ENCODE measurements around the gene CREBBP.

CREBBP gene

GRCh38 chr16:3822366-3823045 lies 58.0 kb downstream of the CREBBP start:
- DNase-seq, result no peak

DNA sequence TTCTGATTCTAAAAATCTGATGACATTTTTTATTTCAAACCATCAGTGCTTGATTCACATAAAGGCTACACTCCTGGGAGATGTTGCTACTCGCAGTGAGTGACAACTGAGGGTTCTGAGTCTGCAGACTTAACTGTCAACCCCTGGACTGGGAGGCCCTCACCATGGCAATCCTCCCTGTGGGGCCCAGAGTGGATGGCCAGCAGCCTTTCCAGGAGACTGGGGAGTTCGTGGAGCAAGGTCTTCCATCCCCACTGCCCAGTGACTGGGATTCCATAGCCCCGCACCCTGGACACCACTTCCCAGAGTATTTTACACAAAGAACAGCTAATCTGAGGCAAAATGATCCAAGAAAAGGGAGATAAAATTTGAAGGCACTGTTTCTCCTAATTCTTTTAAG lies 59.3 kb downstream of the CREBBP start:
- no peak for DNase-seq

DNA sequence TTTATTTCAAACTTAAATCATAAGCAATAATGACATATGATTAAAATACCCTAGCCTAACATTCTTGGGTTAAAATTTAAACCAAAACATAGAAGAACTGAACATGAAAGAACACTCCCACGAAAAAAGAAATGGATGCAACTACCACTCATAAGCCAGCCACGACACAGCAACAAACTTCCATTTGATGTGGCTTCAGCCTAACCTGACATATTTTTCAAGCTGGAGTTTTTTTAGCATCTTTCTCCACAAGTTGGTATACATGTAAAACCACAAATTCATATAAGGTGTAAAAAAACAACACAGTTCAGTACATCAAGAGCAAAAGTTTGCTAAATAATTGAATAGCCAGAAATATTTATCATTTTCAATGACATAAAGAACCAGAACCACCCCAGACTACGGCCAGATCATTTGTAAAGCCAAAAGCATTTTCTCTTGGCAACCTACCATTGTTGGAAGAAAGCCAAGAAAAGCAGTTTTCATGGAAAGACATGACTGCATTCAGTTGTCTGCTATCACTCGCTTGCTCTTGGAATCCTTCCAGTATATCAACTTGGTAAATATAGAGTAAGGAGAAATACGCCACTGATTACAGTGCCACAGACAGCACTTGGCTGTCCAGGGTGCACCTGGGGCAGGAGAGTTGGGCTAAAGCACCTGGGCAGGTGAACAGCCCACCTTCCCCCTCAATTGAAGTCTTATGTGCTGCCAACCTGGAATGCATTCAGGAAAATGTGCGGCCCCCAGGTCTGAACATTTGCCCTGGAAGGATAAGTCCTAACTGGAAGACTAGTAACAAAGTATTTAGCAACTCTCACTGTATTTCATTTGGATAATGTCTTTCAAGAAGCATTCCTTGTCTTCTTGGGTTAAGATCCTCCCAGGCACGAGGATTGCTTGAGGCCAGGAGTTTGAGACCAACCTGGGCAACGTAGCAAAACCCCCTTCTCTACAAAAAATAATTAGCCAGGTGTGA lies 60.5 kb downstream of the CREBBP start:
- no peak for DNase-seq

GRCh38 chr16:3819175-3819527 lies 61.4 kb downstream of the CREBBP start:
- DNase-seq, result no peak

- DNase-seq, result no peak
Observed at GRCh38 chr16:3816326-3816725, 64.2 kb downstream of the CREBBP start.

GRCh38 chr16:3814755-3815154 lies 65.8 kb downstream of the CREBBP start:
- no peak for DNase-seq

DNA sequence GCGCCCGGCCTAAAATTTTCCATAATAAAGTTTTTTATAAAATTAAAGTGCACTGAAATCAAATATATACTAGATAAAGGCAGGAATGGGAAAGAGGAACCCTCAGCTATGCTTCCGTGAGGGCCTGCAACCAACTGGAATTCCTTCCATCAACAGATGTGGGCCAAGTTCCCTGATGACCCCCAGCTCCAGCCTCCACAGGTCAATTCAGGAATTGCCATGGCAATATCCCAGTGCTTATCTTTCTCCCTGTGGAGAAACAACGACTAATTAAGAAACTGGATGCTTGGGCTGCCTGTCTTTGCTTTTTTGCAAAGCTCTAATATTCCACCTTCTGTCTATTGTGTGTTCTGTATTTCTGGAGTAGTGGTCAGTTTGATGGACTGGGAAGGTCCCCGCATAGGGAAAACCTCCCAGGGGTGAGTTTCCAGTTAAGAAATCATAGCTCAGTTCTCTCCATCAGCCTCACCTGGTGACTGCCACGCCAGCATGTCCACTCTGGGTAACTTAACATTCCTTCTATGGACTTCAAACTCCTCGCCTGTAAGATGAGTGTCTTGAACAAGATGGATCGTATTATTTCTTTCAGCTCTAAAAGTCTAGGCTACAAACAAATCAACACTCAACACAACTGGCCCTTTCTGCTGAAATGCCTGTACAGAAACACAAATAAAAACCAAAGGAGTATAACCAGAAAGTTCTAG lies 67.9 kb downstream of the CREBBP start:
- no peak for DNase-seq

- DNase-seq, result no peak
Observed at GRCh38 chr16:3810818-3811217, 69.7 kb downstream of the CREBBP start.

DNA sequence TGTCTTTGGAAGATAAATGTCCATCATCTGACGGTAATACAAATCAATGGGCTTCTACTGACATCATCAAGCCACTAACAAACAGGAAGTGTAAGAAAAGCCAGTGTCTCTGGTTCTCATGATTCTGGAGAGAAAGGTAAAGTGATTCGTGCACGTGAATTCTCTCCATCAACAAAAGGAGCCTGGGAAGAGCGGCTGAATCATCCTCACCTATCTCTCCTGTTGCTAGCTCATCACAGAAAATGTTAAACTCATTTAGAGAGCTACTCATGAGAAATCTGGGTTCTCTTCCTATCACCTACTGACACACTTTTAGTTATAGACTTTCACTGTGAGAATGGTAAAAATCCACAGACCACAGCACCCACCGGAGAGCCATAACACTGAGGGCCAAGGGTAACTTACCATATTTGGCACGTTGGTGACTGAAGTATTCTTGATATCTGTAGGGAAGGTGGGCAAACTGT lies 70.3 kb downstream of the CREBBP start:
- DNase-seq, result no peak

DNA sequence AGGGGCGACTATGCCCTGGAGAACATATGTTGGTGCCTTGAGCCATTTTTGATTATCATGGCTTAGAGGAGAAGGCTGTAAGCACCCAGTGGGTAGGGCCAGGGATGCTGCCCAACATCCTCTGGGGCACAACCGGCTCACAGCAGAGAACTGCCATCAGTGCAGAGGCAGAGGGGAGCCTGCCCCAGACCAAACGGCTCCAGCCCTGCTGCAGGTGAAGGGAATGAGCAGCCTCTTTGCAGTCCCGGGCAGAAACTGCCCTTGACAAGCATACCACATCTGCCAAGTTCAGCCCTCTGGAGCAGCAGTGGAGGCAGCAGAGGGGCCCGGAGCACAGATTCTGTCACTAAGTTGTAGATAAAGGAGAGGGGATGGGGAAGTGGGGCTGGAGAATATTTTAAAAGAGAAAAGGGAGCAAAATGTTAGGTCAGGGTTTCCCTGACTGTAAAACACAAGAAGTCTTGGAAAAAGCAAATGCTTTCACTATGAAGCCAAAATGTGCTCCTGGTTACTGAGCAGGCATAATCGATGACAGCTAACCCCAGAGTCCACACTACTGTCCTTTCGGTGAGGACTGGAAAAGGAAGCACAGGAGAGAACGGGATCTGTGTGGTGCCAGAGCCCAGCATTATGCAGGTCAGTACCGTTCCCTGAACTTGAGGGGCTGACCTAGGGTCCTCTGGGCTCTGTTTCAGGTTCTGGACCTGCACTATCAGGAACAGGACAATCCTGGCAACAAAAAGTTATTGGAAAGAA lies 72.0 kb downstream of the CREBBP start:
- DNase-seq, result no peak

GRCh38 chr16:3807425-3808123 lies 72.9 kb downstream of the CREBBP start:
- no peak for DNase-seq

DNA sequence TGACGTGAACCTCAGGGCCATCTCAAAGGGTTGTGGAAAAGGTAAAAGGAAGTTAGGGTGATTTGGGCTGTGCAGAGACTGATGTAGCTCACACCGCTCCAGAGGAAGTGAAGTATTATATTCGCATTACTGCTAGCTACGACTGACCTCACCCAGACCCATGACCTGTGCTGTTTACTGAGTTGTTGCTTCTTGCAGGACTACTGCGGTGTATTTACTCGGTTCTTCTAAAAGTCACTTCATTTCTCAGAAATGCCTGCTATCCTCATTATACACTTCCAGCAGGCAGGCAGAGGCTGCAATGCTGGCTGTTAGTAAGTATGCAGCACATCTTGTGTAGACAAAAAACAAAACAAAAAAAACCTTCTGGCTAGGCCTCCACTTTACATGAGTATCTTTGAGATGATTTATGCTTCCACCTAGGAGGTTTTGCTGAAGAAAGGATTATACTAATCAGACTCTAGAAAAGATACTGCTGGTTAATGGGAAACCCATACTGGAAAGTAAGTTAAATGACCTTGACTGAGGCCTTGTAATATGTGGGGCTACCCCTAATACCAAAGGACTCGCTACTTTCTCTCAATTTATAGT lies 76.0 kb downstream of the CREBBP start:
- DNase-seq, result no peak

GRCh38 chr16:3800477-3801270 lies 79.8 kb downstream of the CREBBP start:
- no peak for DNase-seq

- no peak for DNase-seq
Observed at GRCh38 chr16:3800019-3800418, 80.5 kb downstream of the CREBBP start.

- DNase-seq, result no peak
Observed at GRCh38 chr16:3799354-3799753, 81.2 kb downstream of the CREBBP start.

DNA sequence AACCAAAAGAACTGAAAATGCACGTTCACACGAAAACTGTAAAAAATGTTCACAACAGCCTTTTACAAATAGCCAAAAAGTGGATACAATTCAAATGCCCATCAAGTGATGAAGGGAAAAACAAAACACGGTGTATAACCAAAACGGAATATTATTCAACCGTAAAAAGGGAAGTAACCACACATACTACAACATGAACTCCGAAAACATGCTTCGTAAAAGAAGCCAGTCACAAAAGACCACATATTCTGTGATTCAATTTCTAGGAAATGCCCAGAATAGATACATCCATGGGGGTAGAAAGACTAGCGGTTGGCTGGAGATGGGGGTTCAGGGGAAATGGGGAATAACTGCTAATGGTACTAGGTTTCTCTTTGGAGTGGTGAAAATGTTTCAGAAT lies 81.7 kb downstream of the CREBBP start:
- DNase-seq, result no peak

DNA sequence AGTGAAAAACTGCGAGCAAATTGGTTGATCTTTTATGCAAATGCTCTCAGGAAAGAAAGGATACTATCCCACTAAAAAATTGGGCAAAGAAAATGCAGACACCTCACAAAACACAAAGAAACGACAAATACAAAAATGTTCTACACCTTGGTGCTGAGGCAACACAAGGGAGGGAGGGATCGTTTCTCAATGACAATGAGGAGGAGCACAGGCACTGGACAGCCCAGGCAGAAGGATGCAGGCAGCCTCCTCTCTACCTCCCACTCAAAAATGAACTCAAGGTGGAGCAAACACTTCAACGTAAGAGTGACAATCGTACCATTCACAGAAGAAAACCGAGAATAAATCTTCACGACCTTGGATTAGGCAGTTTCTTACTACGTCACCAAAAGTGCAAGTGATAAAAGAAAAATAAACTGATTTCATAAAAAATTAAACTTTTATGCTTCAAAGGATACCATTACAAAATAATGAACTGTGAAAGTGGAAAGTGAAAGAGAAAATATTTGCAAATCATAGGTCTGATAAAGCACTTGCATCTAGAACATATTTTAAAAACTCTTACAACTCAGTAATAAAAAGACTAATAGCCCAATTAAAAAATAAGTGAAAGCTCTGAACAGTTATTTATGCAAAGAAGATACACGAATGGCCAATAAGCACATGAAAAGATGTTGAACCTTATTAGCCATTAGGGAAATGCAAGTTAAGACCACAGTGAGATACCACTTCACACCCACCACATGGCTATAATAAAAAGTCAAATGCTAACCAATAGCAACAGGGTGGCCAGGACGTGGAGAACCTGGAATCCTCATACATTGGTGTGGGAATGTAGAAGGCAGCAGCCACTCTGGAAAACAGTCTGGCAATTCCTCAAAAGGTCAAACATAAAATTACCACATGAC lies 82.4 kb downstream of the CREBBP start:
- DNase-seq, result no peak

DNA sequence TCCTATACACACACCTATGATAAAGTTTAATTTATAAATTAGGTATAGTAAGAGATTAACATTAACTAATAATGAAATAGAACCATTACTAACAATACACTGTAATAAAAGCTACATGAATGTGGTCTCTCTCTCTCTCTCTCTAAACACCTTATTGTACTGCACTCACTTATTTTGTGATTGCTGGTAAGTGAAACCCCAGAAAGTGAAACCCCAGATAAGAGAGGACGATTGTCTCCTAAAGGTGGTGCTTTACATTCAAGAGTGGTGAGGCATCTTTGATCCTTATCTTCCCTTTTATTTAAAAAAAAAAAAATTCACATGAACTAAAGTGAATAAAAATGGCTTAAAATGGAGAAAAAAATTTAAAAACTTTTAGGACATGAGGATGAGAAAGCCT lies 83.0 kb downstream of the CREBBP start:
- DNase-seq, result no peak

- DNase-seq, result no peak
Observed at GRCh38 chr16:3793161-3793576, 87.3 kb downstream of the CREBBP start.
